ENCODE measurements around the gene APBB2. TPM values are rescaled to one million over a fixed set of nuclear protein-coding genes. Genes with fewer than 3 reads are reported as not detected.

APBB2 gene
- total RNA-seq, 1 experiment from 2014 or later, result 49.0 TPM

GRCh38 chr4:41058426-41058825 is 155.9 kb downstream of the APBB2 start:
- H3K4me1 Mint-ChIP-seq, result peaks cover 6% of the 10 kb centered on the region; the same call in 1 of the 2 replicates
- H3K4me3 Mint-ChIP-seq, result no peak overlapping the region
- DNase-seq (ENCODE audit: low spot score), result no peak
- TF ChIP-seq, protein P1, sequence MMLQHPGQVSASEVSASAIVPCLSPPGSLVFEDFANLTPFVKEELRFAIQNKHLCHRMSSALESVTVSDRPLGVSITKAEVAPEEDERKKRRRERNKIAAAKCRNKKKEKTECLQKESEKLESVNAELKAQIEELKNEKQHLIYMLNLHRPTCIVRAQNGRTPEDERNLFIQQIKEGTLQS (CRISPR knock-in tag; conservative IDR thresholded peaks at IDR 0.05), result no peak
- TF ChIP-seq RORB (CRISPR knock-in tag; IDR thresholded peaks at IDR 0.05) (no peak), AR (CRISPR knock-in tag; IDR thresholded peaks at IDR 0.05) (no peak), GTF2I (CRISPR knock-in tag; conservative IDR thresholded peaks at IDR 0.05) (no peak), ZNF671 (CRISPR knock-in tag; IDR thresholded peaks at IDR 0.05) (no peak), ZNF317 (CRISPR knock-in tag; IDR thresholded peaks at IDR 0.05; ENCODE audit: borderline replicate concordance, low read depth) (no peak)
- TF ChIP-seq, protein P2, sequence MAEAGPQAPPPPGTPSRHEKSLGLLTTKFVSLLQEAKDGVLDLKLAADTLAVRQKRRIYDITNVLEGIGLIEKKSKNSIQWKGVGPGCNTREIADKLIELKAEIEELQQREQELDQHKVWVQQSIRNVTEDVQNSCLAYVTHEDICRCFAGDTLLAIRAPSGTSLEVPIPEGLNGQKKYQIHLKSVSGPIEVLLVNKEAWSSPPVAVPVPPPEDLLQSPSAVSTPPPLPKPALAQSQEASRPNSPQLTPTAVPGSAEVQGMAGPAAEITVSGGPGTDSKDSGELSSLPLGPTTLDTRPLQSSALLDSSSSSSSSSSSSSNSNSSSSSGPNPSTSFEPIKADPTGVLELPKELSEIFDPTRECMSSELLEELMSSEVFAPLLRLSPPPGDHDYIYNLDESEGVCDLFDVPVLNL (CRISPR knock-in tag; IDR thresholded peaks at IDR 0.05; ENCODE audit: borderline replicate concordance, low read depth), result no peak
- TF ChIP-seq, protein P3, sequence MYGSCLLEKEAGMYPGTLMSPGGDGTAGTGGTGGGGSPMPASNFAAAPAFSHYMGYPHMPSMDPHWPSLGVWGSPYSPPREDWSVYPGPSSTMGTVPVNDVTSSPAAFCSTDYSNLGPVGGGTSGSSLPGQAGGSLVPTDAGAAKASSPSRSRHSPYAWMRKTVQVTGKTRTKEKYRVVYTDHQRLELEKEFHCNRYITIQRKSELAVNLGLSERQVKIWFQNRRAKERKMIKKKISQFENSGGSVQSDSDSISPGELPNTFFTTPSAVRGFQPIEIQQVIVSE (CRISPR knock-in tag; IDR thresholded peaks at IDR 0.05; ENCODE audit: borderline replicate concordance), result no peak
- TF ChIP-seq, protein P4, sequence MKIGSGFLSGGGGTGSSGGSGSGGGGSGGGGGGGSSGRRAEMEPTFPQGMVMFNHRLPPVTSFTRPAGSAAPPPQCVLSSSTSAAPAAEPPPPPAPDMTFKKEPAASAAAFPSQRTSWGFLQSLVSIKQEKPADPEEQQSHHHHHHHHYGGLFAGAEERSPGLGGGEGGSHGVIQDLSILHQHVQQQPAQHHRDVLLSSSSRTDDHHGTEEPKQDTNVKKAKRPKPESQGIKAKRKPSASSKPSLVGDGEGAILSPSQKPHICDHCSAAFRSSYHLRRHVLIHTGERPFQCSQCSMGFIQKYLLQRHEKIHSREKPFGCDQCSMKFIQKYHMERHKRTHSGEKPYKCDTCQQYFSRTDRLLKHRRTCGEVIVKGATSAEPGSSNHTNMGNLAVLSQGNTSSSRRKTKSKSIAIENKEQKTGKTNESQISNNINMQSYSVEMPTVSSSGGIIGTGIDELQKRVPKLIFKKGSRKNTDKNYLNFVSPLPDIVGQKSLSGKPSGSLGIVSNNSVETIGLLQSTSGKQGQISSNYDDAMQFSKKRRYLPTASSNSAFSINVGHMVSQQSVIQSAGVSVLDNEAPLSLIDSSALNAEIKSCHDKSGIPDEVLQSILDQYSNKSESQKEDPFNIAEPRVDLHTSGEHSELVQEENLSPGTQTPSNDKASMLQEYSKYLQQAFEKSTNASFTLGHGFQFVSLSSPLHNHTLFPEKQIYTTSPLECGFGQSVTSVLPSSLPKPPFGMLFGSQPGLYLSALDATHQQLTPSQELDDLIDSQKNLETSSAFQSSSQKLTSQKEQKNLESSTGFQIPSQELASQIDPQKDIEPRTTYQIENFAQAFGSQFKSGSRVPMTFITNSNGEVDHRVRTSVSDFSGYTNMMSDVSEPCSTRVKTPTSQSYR (CRISPR knock-in tag; IDR thresholded peaks at IDR 0.05), result no peak
- peaks cover 20% of the 10 kb centered on the region for H3K9me3 Mint-ChIP-seq
- no peak for ATAC-seq
- CTCF ChIA-PET, result no interaction called here
- no peak overlapping the region for H3K27ac Mint-ChIP-seq
- H3K36me3 Mint-ChIP-seq, result peaks cover 20% of the 10 kb centered on the region
- POLR2A ChIA-PET, result no interaction called here
- no peaks in the 10 kb centered on the region for H3K27me3 Mint-ChIP-seq (ENCODE audit: low read depth)

- ChIA-PET CTCF (no interaction called here), POLR2A (no interaction called here)
- no peak overlapping the region for H3K4me3 Mint-ChIP-seq
- peaks cover 20% of the 10 kb centered on the region for H3K36me3 Mint-ChIP-seq
- no peak for DNase-seq (ENCODE audit: low spot score)
- H3K27ac Mint-ChIP-seq, result no peak overlapping the region
- no peak for ATAC-seq
- peaks cover 20% of the 10 kb centered on the region for H3K9me3 Mint-ChIP-seq
- no peaks in the 10 kb centered on the region for H3K27me3 Mint-ChIP-seq (ENCODE audit: low read depth)
- peaks cover 3% of the 10 kb centered on the region; the same call in 1 of the 2 replicates for H3K4me1 Mint-ChIP-seq
- no peak for TF ChIP-seq NR3C1 (CRISPR knock-in tag; conservative IDR thresholded peaks at IDR 0.05; ENCODE audit: low read depth)
- TF ChIP-seq GTF2I (CRISPR knock-in tag; conservative IDR thresholded peaks at IDR 0.05), result no peak
- TF ChIP-seq KAT7 (CRISPR knock-in tag; IDR thresholded peaks at IDR 0.05; ENCODE audit: borderline replicate concordance), result no peak
- TF ChIP-seq, protein P2 (CRISPR knock-in tag; IDR thresholded peaks at IDR 0.05; ENCODE audit: borderline replicate concordance, low read depth), result no peak
- no peak for TF ChIP-seq ELF4 (CRISPR knock-in tag; IDR thresholded peaks at IDR 0.05; ENCODE audit: low read depth)
- TF ChIP-seq RELA (CRISPR knock-in tag; IDR thresholded peaks at IDR 0.05; ENCODE audit: borderline replicate concordance), result no peak
- no peak for TF ChIP-seq ESRRA (CRISPR knock-in tag; IDR thresholded peaks at IDR 0.05; ENCODE audit: borderline replicate concordance)
- no peak for TF ChIP-seq NR1H2 (CRISPR knock-in tag; IDR thresholded peaks at IDR 0.05)
- TF ChIP-seq JAZF1 (CRISPR knock-in tag; IDR thresholded peaks at IDR 0.05), result no peak
- TF ChIP-seq, protein P5, sequence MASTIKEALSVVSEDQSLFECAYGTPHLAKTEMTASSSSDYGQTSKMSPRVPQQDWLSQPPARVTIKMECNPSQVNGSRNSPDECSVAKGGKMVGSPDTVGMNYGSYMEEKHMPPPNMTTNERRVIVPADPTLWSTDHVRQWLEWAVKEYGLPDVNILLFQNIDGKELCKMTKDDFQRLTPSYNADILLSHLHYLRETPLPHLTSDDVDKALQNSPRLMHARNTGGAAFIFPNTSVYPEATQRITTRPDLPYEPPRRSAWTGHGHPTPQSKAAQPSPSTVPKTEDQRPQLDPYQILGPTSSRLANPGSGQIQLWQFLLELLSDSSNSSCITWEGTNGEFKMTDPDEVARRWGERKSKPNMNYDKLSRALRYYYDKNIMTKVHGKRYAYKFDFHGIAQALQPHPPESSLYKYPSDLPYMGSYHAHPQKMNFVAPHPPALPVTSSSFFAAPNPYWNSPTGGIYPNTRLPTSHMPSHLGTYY (CRISPR knock-in tag; IDR thresholded peaks at IDR 0.05), result no peak
- TF ChIP-seq, protein P6, sequence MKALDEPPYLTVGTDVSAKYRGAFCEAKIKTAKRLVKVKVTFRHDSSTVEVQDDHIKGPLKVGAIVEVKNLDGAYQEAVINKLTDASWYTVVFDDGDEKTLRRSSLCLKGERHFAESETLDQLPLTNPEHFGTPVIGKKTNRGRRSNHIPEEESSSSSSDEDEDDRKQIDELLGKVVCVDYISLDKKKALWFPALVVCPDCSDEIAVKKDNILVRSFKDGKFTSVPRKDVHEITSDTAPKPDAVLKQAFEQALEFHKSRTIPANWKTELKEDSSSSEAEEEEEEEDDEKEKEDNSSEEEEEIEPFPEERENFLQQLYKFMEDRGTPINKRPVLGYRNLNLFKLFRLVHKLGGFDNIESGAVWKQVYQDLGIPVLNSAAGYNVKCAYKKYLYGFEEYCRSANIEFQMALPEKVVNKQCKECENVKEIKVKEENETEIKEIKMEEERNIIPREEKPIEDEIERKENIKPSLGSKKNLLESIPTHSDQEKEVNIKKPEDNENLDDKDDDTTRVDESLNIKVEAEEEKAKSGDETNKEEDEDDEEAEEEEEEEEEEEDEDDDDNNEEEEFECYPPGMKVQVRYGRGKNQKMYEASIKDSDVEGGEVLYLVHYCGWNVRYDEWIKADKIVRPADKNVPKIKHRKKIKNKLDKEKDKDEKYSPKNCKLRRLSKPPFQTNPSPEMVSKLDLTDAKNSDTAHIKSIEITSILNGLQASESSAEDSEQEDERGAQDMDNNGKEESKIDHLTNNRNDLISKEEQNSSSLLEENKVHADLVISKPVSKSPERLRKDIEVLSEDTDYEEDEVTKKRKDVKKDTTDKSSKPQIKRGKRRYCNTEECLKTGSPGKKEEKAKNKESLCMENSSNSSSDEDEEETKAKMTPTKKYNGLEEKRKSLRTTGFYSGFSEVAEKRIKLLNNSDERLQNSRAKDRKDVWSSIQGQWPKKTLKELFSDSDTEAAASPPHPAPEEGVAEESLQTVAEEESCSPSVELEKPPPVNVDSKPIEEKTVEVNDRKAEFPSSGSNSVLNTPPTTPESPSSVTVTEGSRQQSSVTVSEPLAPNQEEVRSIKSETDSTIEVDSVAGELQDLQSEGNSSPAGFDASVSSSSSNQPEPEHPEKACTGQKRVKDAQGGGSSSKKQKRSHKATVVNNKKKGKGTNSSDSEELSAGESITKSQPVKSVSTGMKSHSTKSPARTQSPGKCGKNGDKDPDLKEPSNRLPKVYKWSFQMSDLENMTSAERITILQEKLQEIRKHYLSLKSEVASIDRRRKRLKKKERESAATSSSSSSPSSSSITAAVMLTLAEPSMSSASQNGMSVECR (CRISPR knock-in tag; IDR thresholded peaks at IDR 0.05; ENCODE audit: borderline replicate concordance), result no peak
These were observed 156.9 kb downstream of the APBB2 start for GRCh38 chr4:41057467-41057866.
